Gastroesophageal sphincter (tissue), 3 donors: ENCODE data around the gene SUPT20H.

Experiments
- POLR2A ChIP-seq, 2 donors: fragments of 450-650 bp; IDR thresholded peaks; one replicate each; pipeline ENCODE4 v1.6.1; 2017; ENCODE audit warnings: antibody characterized with exemption in 2 of 2, mild to moderate bottlenecking in 2 of 2, moderate library complexity in 1 of 2
- POLR2AphosphoS5 ChIP-seq: sonication (generic); formaldehyde crosslinking; IDR thresholded peaks from one replicate; pipeline ENCODE4 v1.6.1; 2017; ENCODE audit warnings: antibody characterized with exemption
- TF ChIP-seq, protein P1 (sequence below), 4 experiments: fragments of 200-600 bp in 2 of 4; fragments of 450-650 bp in 2 of 4; sonication (generic) in 1 of 4; IDR thresholded peaks; one replicate each; pipeline ENCODE4 v1.5.1; 2017 to 2019; ENCODE audit warnings: antibody characterized with exemption in 4 of 4, mild to moderate bottlenecking in 2 of 4, moderate library complexity in 2 of 4

DNA sequence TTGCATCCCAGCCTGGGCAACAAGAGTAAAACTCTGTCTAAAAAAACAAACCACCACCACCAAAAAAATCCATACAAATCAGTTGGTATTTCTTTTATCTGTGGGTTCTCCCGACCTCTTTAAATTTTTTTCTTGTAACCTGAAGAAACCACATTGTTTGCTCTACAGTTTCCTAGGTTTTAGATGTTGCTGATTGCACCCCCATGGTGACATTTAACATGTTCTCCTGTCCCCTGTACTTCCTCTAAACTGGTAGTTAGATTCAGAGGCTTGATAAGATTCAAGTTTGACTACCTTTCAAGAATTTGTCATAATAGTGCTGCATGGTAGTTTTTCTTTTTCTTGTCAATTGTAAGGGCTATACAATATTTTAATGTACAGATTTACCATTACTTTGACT lies 84.3 kb downstream of the SUPT20H start:
- TF ChIP-seq POLR2AphosphoS5 (no peak), POLR2A (IDR thresholded peaks at IDR 0.05) (no peak)
- TF ChIP-seq, protein P1, sequence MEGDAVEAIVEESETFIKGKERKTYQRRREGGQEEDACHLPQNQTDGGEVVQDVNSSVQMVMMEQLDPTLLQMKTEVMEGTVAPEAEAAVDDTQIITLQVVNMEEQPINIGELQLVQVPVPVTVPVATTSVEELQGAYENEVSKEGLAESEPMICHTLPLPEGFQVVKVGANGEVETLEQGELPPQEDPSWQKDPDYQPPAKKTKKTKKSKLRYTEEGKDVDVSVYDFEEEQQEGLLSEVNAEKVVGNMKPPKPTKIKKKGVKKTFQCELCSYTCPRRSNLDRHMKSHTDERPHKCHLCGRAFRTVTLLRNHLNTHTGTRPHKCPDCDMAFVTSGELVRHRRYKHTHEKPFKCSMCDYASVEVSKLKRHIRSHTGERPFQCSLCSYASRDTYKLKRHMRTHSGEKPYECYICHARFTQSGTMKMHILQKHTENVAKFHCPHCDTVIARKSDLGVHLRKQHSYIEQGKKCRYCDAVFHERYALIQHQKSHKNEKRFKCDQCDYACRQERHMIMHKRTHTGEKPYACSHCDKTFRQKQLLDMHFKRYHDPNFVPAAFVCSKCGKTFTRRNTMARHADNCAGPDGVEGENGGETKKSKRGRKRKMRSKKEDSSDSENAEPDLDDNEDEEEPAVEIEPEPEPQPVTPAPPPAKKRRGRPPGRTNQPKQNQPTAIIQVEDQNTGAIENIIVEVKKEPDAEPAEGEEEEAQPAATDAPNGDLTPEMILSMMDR (IDR thresholded peaks at IDR 0.05) = no peak
